GM19328 (cell line): ENCODE results near the gene ACAD10.
"Not testable (repeated sequence)": the region's sequence is repeated elsewhere in the genome, so short reads cannot be mapped to it uniquely, and the experiment has no call there.

Source experiments
- ATAC-seq: cut with Tn5 transposase; IDR thresholded peaks from one replicate; pipeline ENCODE4 v1.9.1; 2021; ENCODE audit warnings: mild to moderate bottlenecking, moderate library complexity; ENCODE audit not compliant: unreplicated experiment

The ACAD10 gene

GRCh38 chr12:111685811-111686573, at the start of gene ACAD10, which contains the start of gene BRAP:
ACAD10 (plus strand) TSS chr12:111686053; CDS start chr12:111692710, 6,657 bp downstream.
BRAP (minus strand) TSS chr12:111685956; CDS start chr12:111685792, 164 bp downstream.
- ATAC-seq, result peak; percentile 83

- ATAC-seq, result no peak
These were observed 49.5 kb upstream of the ACAD10 start for GRCh38 chr12:111636209-111636945.

GRCh38 chr12:111638556-111638955, 47.3 kb upstream of the ACAD10 start:
- ATAC-seq, result no peak

GRCh38 chr12:111640506-111640905, 45.3 kb upstream of the ACAD10 start:
- ATAC-seq, result no peak

- ATAC-seq, result no peak
These were observed 43.0 kb upstream of the ACAD10 start for GRCh38 chr12:111642681-111643426.

- ATAC-seq, result no peak
These were observed 42.4 kb upstream of the ACAD10 start for GRCh38 chr12:111643427-111643826.

- ATAC-seq, result no peak
These were observed 40.4 kb upstream of the ACAD10 start for GRCh38 chr12:111645433-111645832.

GRCh38 chr12:111650912-111651311, 34.9 kb upstream of the ACAD10 start:
- no peak for ATAC-seq

GRCh38 chr12:111652530-111652929, 33.3 kb upstream of the ACAD10 start:
- ATAC-seq, result not testable (repeated sequence)

GRCh38 chr12:111653596-111653995, 32.3 kb upstream of the ACAD10 start:
- ATAC-seq, result no peak

GRCh38 chr12:111655356-111655755, 30.5 kb upstream of the ACAD10 start:
- ATAC-seq, result no peak

- no peak for ATAC-seq
These were observed 29.8 kb upstream of the ACAD10 start for GRCh38 chr12:111656016-111656415.

GRCh38 chr12:111664499-111664898, 21.4 kb upstream of the ACAD10 start:
- no peak for ATAC-seq

- ATAC-seq, result no peak
These were observed 20.6 kb upstream of the ACAD10 start for GRCh38 chr12:111664961-111665865.

- ATAC-seq, result no peak
These were observed 13.0 kb upstream of the ACAD10 start for GRCh38 chr12:111672822-111673381.

GRCh38 chr12:111673503-111673902, 12.3 kb upstream of the ACAD10 start:
- no peak for ATAC-seq

GRCh38 chr12:111677186-111677585, 8.7 kb upstream of the ACAD10 start:
- ATAC-seq, result no peak

GRCh38 chr12:111684485-111685198, 1.2 kb upstream of the ACAD10 start:
- not testable (repeated sequence) for ATAC-seq

GRCh38 chr12:111685322-111685810, 487 bp upstream of the ACAD10 start:
- ATAC-seq, result no peak
